Testis (tissue), 3 donors: Measurements from ENCODE around the gene SLU7. TPM values are rescaled to one million over a fixed set of nuclear protein-coding genes. Genes with fewer than 3 reads are reported as not detected.

Experiments
- DNase-seq: peaks from one replicate; pipeline ENCODE4 v3.0.0-alpha.2; 2019
- H3K27ac ChIP-seq, 2 donors: fragments of 200-600 bp; sonication (generic); one replicate each; pipeline ENCODE4 v1.5.1; 2019
- H3K27me3 ChIP-seq: fragments of 200-600 bp; sonication (generic); one replicate; pipeline ENCODE4 v1.5.1; 2019
- H3K36me3 ChIP-seq: fragments of 200-600 bp; sonication (generic); one replicate; pipeline ENCODE4 v1.5.1; 2017; ENCODE audit warnings: low read depth; ENCODE audit errors: missing control alignments
- H3K4me1 ChIP-seq: fragments of 200-600 bp; sonication (generic); one replicate; pipeline ENCODE4 v1.5.1; 2019
- H3K4me3 ChIP-seq, 2 donors: fragments of 200-600 bp; sonication (generic); one replicate each; pipeline ENCODE4 v1.5.1; 2017 to 2019
- H3K9me3 ChIP-seq: fragments of 200-600 bp; sonication (generic); one replicate; pipeline ENCODE4 v1.5.1; 2017
- POLR2A ChIP-seq: fragments of 450-650 bp; IDR thresholded peaks from one replicate; pipeline ENCODE4 v1.6.1; 2017; ENCODE audit warnings: antibody characterized with exemption, mild to moderate bottlenecking, moderate library complexity
- WGBS, 2 donors: methylation state at CpG; one replicate each; pipeline ENCODE4 v1.1.5; 2018; 5-methylcytosine and 5-hydroxymethylcytosine counted together
- intact Hi-C: fragments of 100-400 bp; cut with DNase I; formaldehyde crosslinking; loops from one replicate; pipeline ENCODE4 v1.15.1; 2023; ENCODE audit warnings: low total_unique reads
- polyA plus RNA-seq: library from polyadenylated mRNA; stranded (reverse); fragments of 350-450 nt; fragmentation: Illumina TruSeq; extraction: RNeasy Lipid Tissue Mini Kit (QIAGEN cat#74804); gene quantifications from one replicate; pipeline ENCODE4 v1.2.3, GENCODE V29; 2014; ENCODE audit warnings: low read depth, low replicate concordance; ENCODE audit not compliant: insufficient read depth
- total RNA-seq, 2 donors: library from RNA; depleted of rRNA; stranded (reverse); fragments of >200 nt; gene quantifications; one replicate each; pipeline ENCODE4 v1.2.3, GENCODE V29; 2016
- TF ChIP-seq, protein P1 (sequence below), 3 experiments: fragments of 450-650 bp in 2 of 3; fragments of 200-600 bp in 1 of 3; sonication (generic) in 1 of 3; IDR thresholded peaks; one replicate each; pipeline ENCODE4 v1.5.1; 2016 to 2019; ENCODE audit warnings: antibody characterized with exemption in 3 of 3, mild to moderate bottlenecking in 2 of 3, moderate library complexity in 1 of 3

The SLU7 gene
- total and polyA plus RNA-seq, 3 donors from 2014 or later: 60.1 to 100.0 (median 92.4) TPM

DNA sequence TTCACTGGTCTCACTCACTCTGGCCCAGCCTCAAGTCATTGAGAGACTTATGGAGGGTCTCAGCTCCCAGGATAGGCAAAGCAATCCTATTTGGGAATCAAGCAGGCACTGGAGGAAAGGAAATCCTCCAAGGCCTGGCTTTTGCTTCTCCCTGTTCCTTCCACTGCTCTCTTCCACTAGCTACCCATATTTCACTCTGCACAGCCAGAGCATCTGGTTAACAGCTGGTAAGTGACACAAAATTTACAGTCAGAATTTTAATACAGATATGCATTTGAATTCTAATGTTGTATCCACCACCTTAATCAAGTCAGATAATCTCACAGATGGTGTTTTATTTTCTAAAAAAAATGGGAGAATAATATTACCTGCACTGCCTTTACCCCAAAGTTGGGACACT, 47.6 kb downstream of the SLU7 start:
- Histone ChIP-seq H3K4me1 (peaks cover 14% of the 10 kb centered on the region), H3K9me3 (no peaks in the 10 kb centered on the region), H3K36me3 (no peaks in the 10 kb centered on the region), H3K27ac (no peak overlapping the region), H3K27me3 (no peaks in the 10 kb centered on the region), H3K4me3 (no peak overlapping the region)
- no peak for TF ChIP-seq POLR2A
- TF ChIP-seq, protein P1, sequence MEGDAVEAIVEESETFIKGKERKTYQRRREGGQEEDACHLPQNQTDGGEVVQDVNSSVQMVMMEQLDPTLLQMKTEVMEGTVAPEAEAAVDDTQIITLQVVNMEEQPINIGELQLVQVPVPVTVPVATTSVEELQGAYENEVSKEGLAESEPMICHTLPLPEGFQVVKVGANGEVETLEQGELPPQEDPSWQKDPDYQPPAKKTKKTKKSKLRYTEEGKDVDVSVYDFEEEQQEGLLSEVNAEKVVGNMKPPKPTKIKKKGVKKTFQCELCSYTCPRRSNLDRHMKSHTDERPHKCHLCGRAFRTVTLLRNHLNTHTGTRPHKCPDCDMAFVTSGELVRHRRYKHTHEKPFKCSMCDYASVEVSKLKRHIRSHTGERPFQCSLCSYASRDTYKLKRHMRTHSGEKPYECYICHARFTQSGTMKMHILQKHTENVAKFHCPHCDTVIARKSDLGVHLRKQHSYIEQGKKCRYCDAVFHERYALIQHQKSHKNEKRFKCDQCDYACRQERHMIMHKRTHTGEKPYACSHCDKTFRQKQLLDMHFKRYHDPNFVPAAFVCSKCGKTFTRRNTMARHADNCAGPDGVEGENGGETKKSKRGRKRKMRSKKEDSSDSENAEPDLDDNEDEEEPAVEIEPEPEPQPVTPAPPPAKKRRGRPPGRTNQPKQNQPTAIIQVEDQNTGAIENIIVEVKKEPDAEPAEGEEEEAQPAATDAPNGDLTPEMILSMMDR (IDR thresholded peaks at IDR 0.05): no peak
- intact Hi-C loops: no loop called here
- no peak for DNase-seq

DNA sequence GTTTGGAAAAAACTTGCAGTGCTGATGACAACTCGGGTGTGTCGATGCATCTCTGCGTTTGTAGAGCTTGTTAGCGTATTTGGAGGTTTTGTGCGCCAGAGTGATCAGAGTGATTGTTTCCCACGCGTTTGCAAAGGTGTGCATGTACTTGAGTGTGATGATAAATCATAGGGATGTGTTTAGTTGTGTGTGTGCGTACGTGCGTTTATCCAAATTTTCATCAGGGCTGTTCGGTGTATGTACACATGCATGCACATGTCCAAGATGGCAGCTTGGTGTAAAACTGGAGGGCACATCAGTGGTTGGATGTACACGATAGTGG, 48.2 kb downstream of the SLU7 start:
- 19 to 25% methylated on average over 12 of the region's 12 CpGs for WGBS, 2 donors
- H3K27me3 ChIP-seq: no peaks in the 10 kb centered on the region
- no peaks in the 10 kb centered on the region for H3K9me3 ChIP-seq
- intact Hi-C loops: no loop called here
- TF ChIP-seq, protein P1 (IDR thresholded peaks at IDR 0.05): no peak
- no peak for TF ChIP-seq POLR2A
- H3K4me3 ChIP-seq: peak overlapping the region; percentile 59 to 68
- H3K36me3 ChIP-seq: no peaks in the 10 kb centered on the region
- peaks cover 14% of the 10 kb centered on the region for H3K4me1 ChIP-seq
- no peak overlapping the region for H3K27ac ChIP-seq
- DNase-seq: no peak

DNA sequence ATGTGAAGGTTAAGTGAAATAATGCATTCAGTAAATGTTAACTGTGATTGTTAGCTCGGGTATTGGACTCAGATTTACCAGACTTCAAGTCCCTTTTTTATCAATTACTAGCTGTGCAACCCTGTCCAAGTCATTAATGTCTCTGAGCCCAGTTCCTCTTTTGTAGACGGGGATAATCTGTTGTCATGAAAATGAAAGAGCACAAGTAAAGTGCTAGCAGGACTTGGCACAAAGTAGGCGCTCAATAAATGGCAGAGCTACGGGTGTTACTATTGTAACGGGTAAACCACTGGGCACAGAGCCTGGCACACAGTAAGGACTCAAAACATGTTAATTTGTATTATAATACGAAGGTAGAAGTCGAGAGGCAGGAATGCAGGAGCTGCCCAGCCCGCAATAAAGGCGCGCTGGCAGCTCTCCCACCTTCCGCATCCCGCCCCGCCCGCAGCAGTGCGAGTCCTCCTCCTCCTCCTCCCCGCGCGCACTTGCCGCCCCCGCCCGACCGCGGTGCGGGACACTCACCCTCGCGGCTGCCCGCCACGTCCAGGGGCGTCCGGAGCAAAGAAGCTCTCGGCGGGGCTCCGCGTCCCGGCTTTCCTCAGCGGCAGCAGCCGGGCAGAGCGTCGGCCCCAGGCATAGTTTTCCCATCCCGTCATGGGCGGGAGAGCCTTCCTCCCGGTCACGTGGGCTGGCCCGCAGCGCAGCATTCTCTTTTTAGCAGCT, 48.7 kb downstream of the SLU7 start, which contains the start of gene C1QTNF2:
Gene C1QTNF2, minus strand, starts transcription at position 637 of the 723 bp plus-strand sequence. CDS start 15,615 bp downstream, outside the sequence.
- intact Hi-C loops: no loop called here
- peak; percentile 67 for DNase-seq
- Histone ChIP-seq H3K9me3 (no peaks in the 10 kb centered on the region), H3K4me3 (peak within 1 kb of the TSS; percentile 59 to 68), H3K4me1 (peaks cover 14% of the 10 kb centered on the region), H3K27ac (peak within 1 kb of the TSS in 1 of 2 donors; percentile 37), H3K36me3 (no peaks in the 10 kb centered on the region), H3K27me3 (no peaks in the 10 kb centered on the region)
- TF ChIP-seq, protein P1 (IDR thresholded peaks at IDR 0.05): no peak
- no peak for TF ChIP-seq POLR2A
- WGBS, 2 donors: 2% methylated on average over 31 to 36 of the region's 45 CpGs

DNA sequence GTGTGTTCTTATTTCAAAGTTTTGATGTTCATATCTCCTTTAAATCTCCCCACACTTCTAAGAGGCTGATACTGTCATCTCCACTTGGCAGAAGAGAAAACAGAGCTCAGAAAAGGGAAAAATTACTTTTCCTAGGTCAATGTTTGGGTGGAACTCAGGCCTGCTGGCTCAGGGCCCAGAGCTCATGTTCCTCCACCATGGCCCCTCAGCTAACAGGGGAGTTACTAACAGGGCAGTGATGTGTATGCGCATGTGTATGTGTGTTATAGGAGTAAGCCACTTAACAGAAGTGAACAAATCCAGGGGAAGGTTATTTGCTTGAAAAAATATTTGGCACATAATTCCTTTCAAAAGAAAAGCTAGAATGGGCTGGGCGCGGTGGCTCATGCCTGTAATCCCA, 51.0 kb downstream of the SLU7 start:
- no peaks in the 10 kb centered on the region for H3K36me3 ChIP-seq
- DNase-seq: no peak
- TF ChIP-seq POLR2A: no peak
- TF ChIP-seq, protein P1 (IDR thresholded peaks at IDR 0.05): no peak
- H3K4me3 ChIP-seq: no peak overlapping the region
- no peaks in the 10 kb centered on the region for H3K9me3 ChIP-seq
- H3K27ac ChIP-seq: peak overlapping the region in 1 of 2 donors; percentile 6
- peaks cover 23% of the 10 kb centered on the region for H3K4me1 ChIP-seq
- H3K27me3 ChIP-seq: no peaks in the 10 kb centered on the region
- intact Hi-C loops: no loop called here
- WGBS, 2 donors: 93 to 94% methylated on average over 3 of the region's 3 CpGs

DNA sequence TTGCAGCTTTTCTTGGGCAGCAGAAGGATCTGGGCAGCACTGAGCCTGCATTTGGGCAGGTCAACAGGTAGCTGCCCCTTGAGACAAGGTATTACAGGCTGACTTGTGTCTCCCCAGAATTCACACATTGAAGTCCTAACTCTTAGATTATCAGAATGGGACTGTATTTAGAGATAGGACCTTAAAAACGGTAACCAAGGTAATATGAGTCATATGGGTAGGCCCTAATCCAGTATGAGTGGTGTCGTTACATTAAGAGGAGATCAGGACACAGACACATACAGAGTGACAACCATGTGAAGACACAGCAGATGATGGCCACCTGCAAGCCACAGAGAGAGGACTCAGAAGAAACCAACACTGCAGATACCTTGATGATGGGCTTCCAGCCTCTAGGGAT, 51.6 kb downstream of the SLU7 start:
- Histone ChIP-seq H3K27me3 (no peaks in the 10 kb centered on the region), H3K27ac (peak overlapping the region in 1 of 2 donors; percentile 6), H3K9me3 (no peaks in the 10 kb centered on the region), H3K4me3 (no peak overlapping the region), H3K4me1 (peaks cover 29% of the 10 kb centered on the region), H3K36me3 (no peaks in the 10 kb centered on the region)
- TF ChIP-seq, protein P1 (IDR thresholded peaks at IDR 0.05): no peak
- no peak for TF ChIP-seq POLR2A
- intact Hi-C loops: no loop called here
- no peak for DNase-seq
- WGBS, 2 donors: 54 to 58% methylated on average over 2 of the region's 2 CpGs
